HepG2 (cell line): Measurements from ENCODE around the gene BTG2. TPM values are rescaled to one million over a fixed set of nuclear protein-coding genes. Genes with fewer than 3 reads are reported as not detected.

Experiments
- ATAC-seq: fragments of 200-7000 bp; cut with Tn5 transposase; 3 replicates; pipeline ENCODE4 v1.9.1; 2020; ENCODE audit warnings: mild to moderate bottlenecking, moderate library complexity
- BruUV-seq: library from RNA; stranded (reverse); fragments of 400-500 nt; replicated peaks from 2 replicates; lab custom pipeline; 2021; lab: Mats Ljungman, UMichigan
- CTCF ChIA-PET: fragments of 300-600 bp; formaldehyde crosslinking; extraction: SDS; loops from one replicate; lab custom pipeline; 2021; ENCODE audit warnings: low total read pairs, inconsistent platforms, low intra/inter-chr PET ratio; lab: Yijun Ruan, JAX
- POLR2A ChIA-PET: fragments of 350-600 bp; sonication (Branson Sonifier 250); formaldehyde crosslinking; loops from one replicate; lab custom pipeline; 2020; ENCODE audit warnings: antibody characterized with exemption, inconsistent platforms; lab: Yijun Ruan, JAX
- DNase-seq: peaks from one replicate; pipeline ENCODE4 v3.0.0-alpha.2; 2015; ENCODE audit warnings: low spot score
- FAIRE-seq: peaks from 3 replicates; lab custom pipeline; 2011; peaks lifted over from hg19 to GRCh38; lab: Jason Lieb, UNC
- H2AFZ ChIP-seq: one replicate; pipeline ENCODE4 v1.6.1; 2011; ENCODE audit warnings: low read length, inconsistent platforms
- H3K27ac ChIP-seq: fragments of 300-600 bp; 3 replicates; pipeline ENCODE4 v1.8.0; 2011; ENCODE audit warnings: mixed run types, mild to moderate bottlenecking, mixed read lengths, low read length, inconsistent platforms; ENCODE audit not compliant: insufficient read depth; ENCODE audit errors: extremely low read length
- H3K27me3 ChIP-seq, 2 experiments: fragments of 200-600 bp in 1 of 2; 2 replicates in 1 of 2; 3 replicates in 1 of 2; pipeline versions ENCODE4 v1.6.0 to v1.8.0; 2011; ENCODE audit warnings: low read length in 2 of 2, mild to moderate bottlenecking in 2 of 2, moderate library complexity in 2 of 2, inconsistent platforms in 1 of 2; ENCODE audit not compliant: insufficient read depth in 2 of 2, control insufficient read depth in 1 of 2
- H3K36me3 ChIP-seq, 2 experiments: fragments of 200-600 bp in 1 of 2; replicated peaks in 1 of 2; 2 replicates in 1 of 2; 3 replicates in 1 of 2; pipeline versions ENCODE4 v1.5.1 to v1.8.0; 2011; ENCODE audit warnings: low read length in 2 of 2, inconsistent platforms in 1 of 2; ENCODE audit not compliant: insufficient read depth in 2 of 2, control insufficient read depth in 1 of 2
- H3K4me1 ChIP-seq: 2 replicates; pipeline ENCODE4 v1.5.1; 2012; ENCODE audit warnings: low read length, inconsistent platforms; ENCODE audit not compliant: insufficient read depth
- H3K4me2 ChIP-seq: 2 replicates; pipeline ENCODE4 v1.6.0; 2011; ENCODE audit warnings: low read depth, low read length, inconsistent platforms
- H3K4me3 ChIP-seq, 3 experiments: fragments of 200-600 bp in 1 of 3; sonication (generic), shearing (Covaris generic) in 1 of 3; replicated peaks in 1 of 3; 2 replicates each; pipeline ENCODE4 v1.5.1; 2011 to 2016; ENCODE audit warnings: low read length in 3 of 3, inconsistent platforms in 2 of 3, low read depth in 2 of 3, mild to moderate bottlenecking in 2 of 3, control low read depth in 1 of 3, mixed read lengths in 1 of 3; ENCODE audit not compliant: insufficient read depth in 1 of 3
- H3K79me2 ChIP-seq: one replicate; pipeline ENCODE4 v1.6.1; 2011; ENCODE audit warnings: low read length, inconsistent platforms; ENCODE audit not compliant: insufficient read depth
- H3K9ac ChIP-seq: 2 replicates; pipeline ENCODE4 v1.6.0; 2011; ENCODE audit warnings: mild to moderate bottlenecking, low read depth, low read length, inconsistent platforms; ENCODE audit not compliant: insufficient read depth
- H3K9me3 ChIP-seq: 2 replicates; pipeline ENCODE4 v1.5.1; 2012; ENCODE audit warnings: mild to moderate bottlenecking, low read length
- H4K20me1 ChIP-seq: 2 replicates; pipeline ENCODE4 v1.6.0; 2011; ENCODE audit warnings: inconsistent platforms, mild to moderate bottlenecking, low read length, moderate library complexity; ENCODE audit not compliant: insufficient read depth
- EEA1 ChIP-seq: sonication (generic); formaldehyde crosslinking; IDR thresholded peaks from 2 replicates; pipeline ENCODE4 v1.5.1; 2020; ENCODE audit warnings: mild to moderate bottlenecking, missing genetic modification reagents, borderline replicate concordance
- FOXP1 ChIP-seq, 2 experiments: fragments of 450-650 bp in 1 of 2; IDR thresholded peaks; 2 replicates each; pipeline ENCODE4 v1.6.1; 2017 to 2018; ENCODE audit warnings: antibody characterized with exemption in 1 of 2
- HHEX ChIP-seq: IDR thresholded peaks from 2 replicates; pipeline ENCODE4 v1.6.1; 2016; ENCODE audit warnings: control low read depth
- MLXIP ChIP-seq: sonication (generic); formaldehyde crosslinking; IDR thresholded peaks from 2 replicates; pipeline ENCODE4 v1.9.0; 2021; ENCODE audit warnings: missing genetic modification reagents, borderline replicate concordance
- STAT5B ChIP-seq: sonication (generic); formaldehyde crosslinking; IDR thresholded peaks from 2 replicates; pipeline ENCODE4 v1.4.0; 2020; ENCODE audit warnings: missing genetic modification reagents
- SYNCRIP ChIP-seq: fragments of 200-400 bp; formaldehyde crosslinking; IDR thresholded peaks from 2 replicates; pipeline ENCODE4 v1.6.1; 2018; ENCODE audit warnings: mild to moderate bottlenecking, low read depth, low read length; ENCODE audit not compliant: insufficient read depth
- ZNF101 ChIP-seq: sonication (generic); formaldehyde crosslinking; IDR thresholded peaks from 2 replicates; pipeline ENCODE4 v1.4.0; 2020; ENCODE audit warnings: mild to moderate bottlenecking, low read depth, missing genetic modification reagents, borderline replicate concordance
- ZNF432 ChIP-seq: sonication (generic); formaldehyde crosslinking; IDR thresholded peaks from 2 replicates; pipeline ENCODE4 v1.5.0; 2020; ENCODE audit warnings: missing genetic modification reagents, mild to moderate bottlenecking, borderline replicate concordance
- ZNF530 ChIP-seq: sonication (generic); formaldehyde crosslinking; IDR thresholded peaks from 2 replicates; pipeline ENCODE4 v1.5.0; 2020; ENCODE audit warnings: low read depth, mild to moderate bottlenecking, missing genetic modification reagents
- ZNF547 ChIP-seq: sonication (generic); formaldehyde crosslinking; IDR thresholded peaks from 2 replicates; pipeline ENCODE4 v1.5.1; 2020; ENCODE audit warnings: mild to moderate bottlenecking, missing genetic modification reagents
- ZNF777 ChIP-seq: sonication (generic); formaldehyde crosslinking; IDR thresholded peaks from 2 replicates; pipeline ENCODE4 v1.4.0; 2020; ENCODE audit warnings: missing genetic modification reagents
- ZNF879 ChIP-seq: sonication (generic); formaldehyde crosslinking; IDR thresholded peaks from 2 replicates; pipeline ENCODE4 v1.8.1; 2023; ENCODE audit warnings: missing genetic modification reagents
- in situ Hi-C: cut with HindIII; loops from 2 replicates; pipeline ENCODE4 v1.10.0; 2017; ENCODE audit warnings: low pct_unique_long_range_greater_than_20kb; ENCODE audit not compliant: extremely low pct_ligation_motif_present
- intact Hi-C: fragments of 100-400 bp; cut with micrococcal nuclease; formaldehyde crosslinking; loops from one replicate; pipeline ENCODE4 v1.10.0; 2022; ENCODE audit not compliant: unreplicated experiment
- polyA plus RNA-seq, 8 experiments: library from polyadenylated mRNA; depleted of rRNA in 3 of 8; stranded (reverse) in 7 of 8; unstranded in 1 of 8; fragments of >200 nt; fragmentation: Illumina TruSeq in 4 of 8; extraction: Trizol in 4 of 8; gene quantifications; 2 replicates each; pipeline versions ENCODE4 v1.2.1 to v1.2.3, GENCODE V29; 2011 to 2016; ENCODE audit warnings: low read depth in 4 of 8, missing spikeins in 1 of 8, mixed read lengths in 1 of 8; ENCODE audit not compliant: insufficient read depth in 1 of 8
- total RNA-seq, 5 experiments: library from RNA; depleted of rRNA; stranded (reverse); fragments of >200 nt; fragmentation: Illumina TruSeq; extraction: Trizol; gene quantifications; 2 replicates each; pipeline ENCODE4 v1.2.3, GENCODE V29; 2016; ENCODE audit warnings: low read depth in 1 of 5
- TF ChIP-seq, protein P1 (sequence below), 2 experiments: IDR thresholded peaks; 2 replicates each; pipeline ENCODE4 v1.6.1; 2011 to 2012; ENCODE audit warnings: low read length in 2 of 2, borderline replicate concordance in 1 of 2, low read depth in 1 of 2, mild to moderate bottlenecking in 1 of 2, moderate library complexity in 1 of 2
- TF ChIP-seq, protein P2 (sequence below): sonication (generic); formaldehyde crosslinking; IDR thresholded peaks from 2 replicates; pipeline ENCODE4 v1.4.0; 2020; ENCODE audit warnings: missing genetic modification reagents, borderline replicate concordance

Gene BTG2
- total and polyA plus RNA-seq, 2 of the 13 experiments (the other 11 are each of a cell fraction or from before 2014, with no cell fraction given): 13.6 to 18.3 TPM

- Histone ChIP-seq H4K20me1 (no peaks in the 10 kb centered on the region), H3K9me3 (no peaks in the 10 kb centered on the region), H3K27me3 (peaks cover 0 to 32% of the 10 kb centered on the region in 2 experiments; a peak in 4 of 5 replicates), H3K4me2 (no peak overlapping the region), H3K9ac (no peak overlapping the region), H3K27ac (no peak overlapping the region), H3K4me3 (no peak overlapping the region), H3K4me1 (peaks cover 26% of the 10 kb centered on the region), H3K36me3 (no peaks in the 10 kb centered on the region), H2AFZ (no peak overlapping the region), H3K79me2 (peaks cover 4% of the 10 kb centered on the region)
- DNase-seq (no peak), ATAC-seq (no peak), FAIRE-seq (no peak)
- ChIA-PET CTCF (no interaction called here), POLR2A (no interaction called here)
- BruUV-seq: no TSS peak
- in situ Hi-C loops: no loop called here
- intact Hi-C loops: no loop called here
- TF ChIP-seq ZNF101 (CRISPR knock-in tag) (no peak), MLXIP (CRISPR knock-in tag) (no peak), FOXP1 (IDR thresholded peaks at IDR 0.05) (no peak), FOXP1 (CRISPR knock-in tag; IDR thresholded peaks at IDR 0.05) (no peak), ZNF547 (no peak), EEA1 (CRISPR knock-in tag) (no peak), SYNCRIP (no peak), ZNF432 (CRISPR knock-in tag) (no peak), ZNF879 (no peak), ZNF530 (CRISPR knock-in tag) (no peak), STAT5B (CRISPR knock-in tag) (no peak), ZNF777 (CRISPR knock-in tag) (no peak), HHEX (CRISPR knock-in tag) (no peak)
- TF ChIP-seq, protein P1, sequence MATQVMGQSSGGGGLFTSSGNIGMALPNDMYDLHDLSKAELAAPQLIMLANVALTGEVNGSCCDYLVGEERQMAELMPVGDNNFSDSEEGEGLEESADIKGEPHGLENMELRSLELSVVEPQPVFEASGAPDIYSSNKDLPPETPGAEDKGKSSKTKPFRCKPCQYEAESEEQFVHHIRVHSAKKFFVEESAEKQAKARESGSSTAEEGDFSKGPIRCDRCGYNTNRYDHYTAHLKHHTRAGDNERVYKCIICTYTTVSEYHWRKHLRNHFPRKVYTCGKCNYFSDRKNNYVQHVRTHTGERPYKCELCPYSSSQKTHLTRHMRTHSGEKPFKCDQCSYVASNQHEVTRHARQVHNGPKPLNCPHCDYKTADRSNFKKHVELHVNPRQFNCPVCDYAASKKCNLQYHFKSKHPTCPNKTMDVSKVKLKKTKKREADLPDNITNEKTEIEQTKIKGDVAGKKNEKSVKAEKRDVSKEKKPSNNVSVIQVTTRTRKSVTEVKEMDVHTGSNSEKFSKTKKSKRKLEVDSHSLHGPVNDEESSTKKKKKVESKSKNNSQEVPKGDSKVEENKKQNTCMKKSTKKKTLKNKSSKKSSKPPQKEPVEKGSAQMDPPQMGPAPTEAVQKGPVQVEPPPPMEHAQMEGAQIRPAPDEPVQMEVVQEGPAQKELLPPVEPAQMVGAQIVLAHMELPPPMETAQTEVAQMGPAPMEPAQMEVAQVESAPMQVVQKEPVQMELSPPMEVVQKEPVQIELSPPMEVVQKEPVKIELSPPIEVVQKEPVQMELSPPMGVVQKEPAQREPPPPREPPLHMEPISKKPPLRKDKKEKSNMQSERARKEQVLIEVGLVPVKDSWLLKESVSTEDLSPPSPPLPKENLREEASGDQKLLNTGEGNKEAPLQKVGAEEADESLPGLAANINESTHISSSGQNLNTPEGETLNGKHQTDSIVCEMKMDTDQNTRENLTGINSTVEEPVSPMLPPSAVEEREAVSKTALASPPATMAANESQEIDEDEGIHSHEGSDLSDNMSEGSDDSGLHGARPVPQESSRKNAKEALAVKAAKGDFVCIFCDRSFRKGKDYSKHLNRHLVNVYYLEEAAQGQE (IDR thresholded peaks at IDR 0.05; ENCODE audit: borderline replicate concordance in 1 of 2, low read depth in 1 of 2, low read length in 2 of 2): no peak
- TF ChIP-seq, protein P2, sequence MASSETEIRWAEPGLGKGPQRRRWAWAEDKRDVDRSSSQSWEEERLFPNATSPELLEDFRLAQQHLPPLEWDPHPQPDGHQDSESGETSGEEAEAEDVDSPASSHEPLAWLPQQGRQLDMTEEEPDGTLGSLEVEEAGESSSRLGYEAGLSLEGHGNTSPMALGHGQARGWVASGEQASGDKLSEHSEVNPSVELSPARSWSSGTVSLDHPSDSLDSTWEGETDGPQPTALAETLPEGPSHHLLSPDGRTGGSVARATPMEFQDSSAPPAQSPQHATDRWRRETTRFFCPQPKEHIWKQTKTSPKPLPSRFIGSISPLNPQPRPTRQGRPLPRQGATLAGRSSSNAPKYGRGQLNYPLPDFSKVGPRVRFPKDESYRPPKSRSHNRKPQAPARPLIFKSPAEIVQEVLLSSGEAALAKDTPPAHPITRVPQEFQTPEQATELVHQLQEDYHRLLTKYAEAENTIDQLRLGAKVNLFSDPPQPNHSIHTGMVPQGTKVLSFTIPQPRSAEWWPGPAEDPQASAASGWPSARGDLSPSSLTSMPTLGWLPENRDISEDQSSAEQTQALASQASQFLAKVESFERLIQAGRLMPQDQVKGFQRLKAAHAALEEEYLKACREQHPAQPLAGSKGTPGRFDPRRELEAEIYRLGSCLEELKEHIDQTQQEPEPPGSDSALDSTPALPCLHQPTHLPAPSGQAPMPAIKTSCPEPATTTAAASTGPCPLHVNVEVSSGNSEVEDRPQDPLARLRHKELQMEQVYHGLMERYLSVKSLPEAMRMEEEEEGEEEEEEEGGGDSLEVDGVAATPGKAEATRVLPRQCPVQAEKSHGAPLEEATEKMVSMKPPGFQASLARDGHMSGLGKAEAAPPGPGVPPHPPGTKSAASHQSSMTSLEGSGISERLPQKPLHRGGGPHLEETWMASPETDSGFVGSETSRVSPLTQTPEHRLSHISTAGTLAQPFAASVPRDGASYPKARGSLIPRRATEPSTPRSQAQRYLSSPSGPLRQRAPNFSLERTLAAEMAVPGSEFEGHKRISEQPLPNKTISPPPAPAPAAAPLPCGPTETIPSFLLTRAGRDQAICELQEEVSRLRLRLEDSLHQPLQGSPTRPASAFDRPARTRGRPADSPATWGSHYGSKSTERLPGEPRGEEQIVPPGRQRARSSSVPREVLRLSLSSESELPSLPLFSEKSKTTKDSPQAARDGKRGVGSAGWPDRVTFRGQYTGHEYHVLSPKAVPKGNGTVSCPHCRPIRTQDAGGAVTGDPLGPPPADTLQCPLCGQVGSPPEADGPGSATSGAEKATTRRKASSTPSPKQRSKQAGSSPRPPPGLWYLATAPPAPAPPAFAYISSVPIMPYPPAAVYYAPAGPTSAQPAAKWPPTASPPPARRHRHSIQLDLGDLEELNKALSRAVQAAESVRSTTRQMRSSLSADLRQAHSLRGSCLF (CRISPR knock-in tag): no peak
Observed at GRCh38 chr1:203301331-203301668, 4.0 kb upstream of the BTG2 start.
